H1 (cell line): Measurements from ENCODE around the gene GALNT1. TPM values are rescaled to one million over a fixed set of nuclear protein-coding genes. Genes with fewer than 3 reads are reported as not detected.

ENCODE experiments used
- CTCF ChIA-PET: fragments of 300-600 bp; sonication (Branson Sonifier 250); formaldehyde crosslinking; loops from one replicate; lab custom pipeline; 2021; ENCODE audit not compliant: partially characterized antibody; lab: Charles Lee
- POLR2A ChIA-PET: fragments of 300-600 bp; sonication (Branson Sonifier 250); formaldehyde crosslinking; loops from one replicate; lab custom pipeline; 2021; ENCODE audit warnings: inconsistent platforms; ENCODE audit not compliant: partially characterized antibody; lab: Charles Lee
- DNase-seq, 2 experiments: peaks; one replicate each; pipeline versions ENCODE4 v3.0.0 to v3.0.0-alpha.2; 2010 to 2022; ENCODE audit warnings: low spot score in 2 of 2, low read depth in 1 of 2, mixed read lengths in 1 of 2
- FAIRE-seq: peaks from 2 replicates; lab custom pipeline; 2011; peaks lifted over from hg19 to GRCh38; lab: Jason Lieb, UNC
- H2AFZ ChIP-seq: 2 replicates; pipeline ENCODE4 v1.8.1; 2012; ENCODE audit warnings: low read length, inconsistent platforms
- H2AK5ac ChIP-seq: 2 replicates; pipeline ENCODE4 v1.6.1; 2013; ENCODE audit warnings: low read depth, low read length
- H2BK120ac ChIP-seq: replicated peaks from 2 replicates; pipeline ENCODE3; 2013; ENCODE audit warnings: low read depth, low read length, inconsistent platforms
- H2BK12ac ChIP-seq: 2 replicates; pipeline ENCODE4 v1.6.1; 2013; ENCODE audit warnings: low read depth, low read length
- H2BK15ac ChIP-seq: 2 replicates; pipeline ENCODE4 v1.6.1; 2013; ENCODE audit warnings: low read length
- H2BK20ac ChIP-seq: 2 replicates; pipeline ENCODE4 v1.6.1; 2013; ENCODE audit warnings: low read length
- H2BK5ac ChIP-seq: 2 replicates; pipeline ENCODE4 v1.6.1; 2013; ENCODE audit warnings: low read depth, low read length
- H3K14ac ChIP-seq: 2 replicates; pipeline ENCODE4 v1.6.1; 2013; ENCODE audit warnings: inconsistent platforms; ENCODE audit not compliant: insufficient read length
- H3K18ac ChIP-seq: 2 replicates; pipeline ENCODE4 v1.6.1; 2013; ENCODE audit warnings: low read length; ENCODE audit errors: extremely low read depth
- H3K23ac ChIP-seq: 2 replicates; pipeline ENCODE4 v1.6.1; 2013; ENCODE audit warnings: inconsistent platforms; ENCODE audit not compliant: insufficient read length
- H3K23me2 ChIP-seq: 2 replicates; pipeline ENCODE4 v1.6.1; 2013; ENCODE audit warnings: low read depth, low read length
- H3K27ac ChIP-seq: 2 replicates; pipeline ENCODE4 v1.6.1; 2011; ENCODE audit warnings: low read depth, low read length, inconsistent platforms
- H3K27me3 ChIP-seq, 4 experiments: replicated peaks in 1 of 4; 1 replicate in 1 of 4; 2 replicates in 3 of 4; pipeline versions ENCODE4 v1.6.1 to v1.8.1; 2011 to 2013; ENCODE audit warnings: low read length in 3 of 4, mild to moderate bottlenecking in 3 of 4, inconsistent platforms in 2 of 4, mixed read lengths in 2 of 4, moderate library complexity in 1 of 4; ENCODE audit not compliant: control insufficient read depth in 3 of 4, insufficient read depth in 3 of 4; ENCODE audit errors: extremely low read depth in 1 of 4
- H3K36me3 ChIP-seq, 4 experiments: 2 replicates each; pipeline versions ENCODE4 v1.6.1 to v1.8.1; 2011 to 2013; ENCODE audit warnings: mild to moderate bottlenecking in 4 of 4, low read length in 3 of 4, moderate library complexity in 2 of 4, control low read depth in 1 of 4, inconsistent platforms in 1 of 4; ENCODE audit not compliant: insufficient read depth in 4 of 4, control insufficient read depth in 2 of 4
- H3K4ac ChIP-seq: replicated peaks from 2 replicates; pipeline ENCODE3; 2013; ENCODE audit warnings: low read length, low read depth, mixed read lengths, inconsistent platforms; ENCODE audit not compliant: insufficient read length
- H3K4me1 ChIP-seq, 4 experiments: replicated peaks in 1 of 4; 1 replicate in 1 of 4; 2 replicates in 3 of 4; pipeline versions ENCODE4 v1.6.1 to v1.8.1; 2011 to 2013; ENCODE audit warnings: low read length in 3 of 4, inconsistent platforms in 2 of 4, mixed read lengths in 1 of 4; ENCODE audit not compliant: insufficient read depth in 4 of 4, control insufficient read depth in 3 of 4
- H3K4me2 ChIP-seq, 2 experiments: 2 replicates each; pipeline versions ENCODE4 v1.6.1 to v1.8.1; 2011 to 2013; ENCODE audit warnings: low read depth in 2 of 2, low read length in 2 of 2, control low read depth in 1 of 2, inconsistent platforms in 1 of 2, mild to moderate bottlenecking in 1 of 2; ENCODE audit not compliant: insufficient read depth in 1 of 2
- H3K4me3 ChIP-seq, 4 experiments: fragments of 200-600, 300-600 bp in 1 of 4; sonication (generic), shearing (Covaris generic), sonication (Bioruptor Twin) in 1 of 4; 2 replicates each; pipeline versions ENCODE4 v1.5.1 to v1.8.1; 2011 to 2016; ENCODE audit warnings: low read length in 4 of 4, low read depth in 3 of 4, control low read depth in 2 of 4, inconsistent platforms in 2 of 4, mild to moderate bottlenecking in 2 of 4, mixed read lengths in 1 of 4, moderate library complexity in 1 of 4; ENCODE audit not compliant: insufficient read depth in 2 of 4; ENCODE audit errors: extremely low read depth in 1 of 4
- H3K56ac ChIP-seq: replicated peaks from 2 replicates; pipeline ENCODE3; 2013; ENCODE audit warnings: low read depth, mild to moderate bottlenecking, mixed read lengths, low read length, inconsistent platforms; ENCODE audit not compliant: insufficient read length
- H3K79me1 ChIP-seq: 2 replicates; pipeline ENCODE4 v1.6.1; 2013; ENCODE audit warnings: low read depth, low read length, control low read depth
- H3K79me2 ChIP-seq, 2 experiments: 2 replicates each; pipeline versions ENCODE4 v1.6.1 to v1.8.1; 2012 to 2013; ENCODE audit warnings: low read length in 2 of 2, mild to moderate bottlenecking in 2 of 2, inconsistent platforms in 1 of 2; ENCODE audit not compliant: insufficient read depth in 2 of 2, control insufficient read depth in 1 of 2
- H3K9ac ChIP-seq, 4 experiments: replicated peaks in 1 of 4; 1 replicate in 1 of 4; 2 replicates in 3 of 4; pipeline versions ENCODE4 v1.6.1 to v1.8.1; 2011 to 2013; ENCODE audit warnings: low read depth in 3 of 4, low read length in 3 of 4, control low read depth in 2 of 4, mild to moderate bottlenecking in 2 of 4, moderate library complexity in 2 of 4, inconsistent platforms in 1 of 4; ENCODE audit errors: extremely low read depth in 1 of 4
- H3K9me3 ChIP-seq, 2 experiments: 2 replicates each; pipeline versions ENCODE4 v1.6.1 to v1.8.1; 2012 to 2013; ENCODE audit warnings: mild to moderate bottlenecking in 2 of 2, moderate library complexity in 2 of 2, control low read depth in 1 of 2, inconsistent platforms in 1 of 2, low read depth in 1 of 2, low read length in 1 of 2, mixed read lengths in 1 of 2; ENCODE audit not compliant: insufficient read depth in 2 of 2
- H4K20me1 ChIP-seq, 2 experiments: replicated peaks in 1 of 2; 2 replicates each; pipeline versions ENCODE3 to v1.8.1; 2011 to 2013; ENCODE audit warnings: inconsistent platforms in 2 of 2, low read length in 2 of 2, mild to moderate bottlenecking in 1 of 2; ENCODE audit not compliant: insufficient read depth in 2 of 2, control insufficient read depth in 1 of 2
- H4K5ac ChIP-seq: 2 replicates; pipeline ENCODE4 v1.6.1; 2013; ENCODE audit warnings: low read length, low read depth, mixed read lengths, inconsistent platforms; ENCODE audit not compliant: insufficient read length
- H4K8ac ChIP-seq: 2 replicates; pipeline ENCODE4 v1.8.0; 2013; ENCODE audit warnings: mild to moderate bottlenecking, moderate library complexity, low read length, inconsistent platforms; ENCODE audit not compliant: insufficient read depth; ENCODE audit errors: extremely low read depth
- H4K91ac ChIP-seq: replicated peaks from 2 replicates; pipeline ENCODE3; 2013; ENCODE audit warnings: low read length, mixed read lengths, inconsistent platforms; ENCODE audit not compliant: insufficient read length
- EP300 ChIP-seq, 2 experiments: IDR thresholded peaks; 1 replicate in 1 of 2; 2 replicates in 1 of 2; pipeline ENCODE4 v1.6.1; 2011 to 2012; ENCODE audit warnings: low read depth in 2 of 2, low read length in 2 of 2, mild to moderate bottlenecking in 2 of 2, borderline replicate concordance in 1 of 2, inconsistent platforms in 1 of 2, moderate library complexity in 1 of 2
- FOSL1 ChIP-seq: IDR thresholded peaks from 2 replicates; pipeline ENCODE4 v1.6.1; 2011; ENCODE audit warnings: mild to moderate bottlenecking, low read depth, low read length, moderate library complexity; ENCODE audit not compliant: insufficient read depth
- MAFK ChIP-seq: IDR thresholded peaks from 2 replicates; pipeline ENCODE4 v1.6.1; 2012; ENCODE audit warnings: low read depth, mild to moderate bottlenecking, improper control_type of control experiment, low read length
- PHF8 ChIP-seq: fragments of 200-600 bp; sonication (generic); conservative IDR thresholded peaks from 2 replicates; pipeline ENCODE4 v1.7.1; 2012; ENCODE audit warnings: low read depth, mild to moderate bottlenecking, inconsistent platforms, low read length, moderate library complexity
- RNF2 ChIP-seq: fragments of 200-900, 300-1000 bp; sonication (generic); IDR thresholded peaks from 2 replicates; pipeline ENCODE4 v1.7.1; 2016; ENCODE audit warnings: borderline replicate concordance, low read depth, mild to moderate bottlenecking, antibody characterized with exemption, low read length; ENCODE audit not compliant: poor library complexity, severe bottlenecking; ENCODE audit errors: missing control alignments
- SAP30 ChIP-seq: fragments of 300-600 bp; sonication (generic); IDR thresholded peaks from 2 replicates; pipeline ENCODE4 v1.7.1; 2012; ENCODE audit warnings: low read length, moderate library complexity, mild to moderate bottlenecking, inconsistent platforms; ENCODE audit not compliant: insufficient read depth, insufficient replicate concordance
- SP1 ChIP-seq: IDR thresholded peaks from 2 replicates; pipeline ENCODE4 v1.6.1; 2011; ENCODE audit warnings: low read depth, low read length
- WGBS, 2 experiments: shearing (Covaris generic) in 1 of 2; methylation state at CpG; one replicate each; pipeline versions ENCODE4 v1.1.6 to v1.1.7; 2013 to 2015; ENCODE audit warnings: low lambda C conversion rate in 2 of 2, mixed read lengths in 2 of 2, inconsistent platforms in 1 of 2, low coverage in 1 of 2, missing lambda C conversion rate in 1 of 2; ENCODE audit not compliant: insufficient replicate concordance in 2 of 2, insufficient coverage in 1 of 2, insufficient read length in 1 of 2; ENCODE audit errors: extremely low coverage in 1 of 2, missing lambda C conversion rate in 1 of 2; 5-methylcytosine and 5-hydroxymethylcytosine counted together
- polyA plus RNA-seq, 7 experiments: library from polyadenylated mRNA; depleted of rRNA in 3 of 7; stranded (reverse) in 5 of 7; unstranded in 2 of 7; fragments of >200 nt in 5 of 7; fragments of 200-250 nt in 2 of 7; gene quantifications; 1 replicate in 5 of 7; 2 replicates in 1 of 7; 4 replicates in 1 of 7; pipeline versions ENCODE4 v1.2.1 to v1.2.3, GENCODE V29; 2011 to 2013; ENCODE audit warnings: missing spikeins in 2 of 7, mixed read lengths in 2 of 7
- total RNA-seq: library from RNA; stranded (reverse); fragmentation: NEBNext Ultra II Directional; extraction: Animal tissue kit (Norgen Biotek cat#: 25700); gene quantifications from 2 replicates; pipeline ENCODE4 v1.2.1, GENCODE V29; 2021

The GALNT1 gene
- total and polyA plus RNA-seq, 2 of the 8 experiments (the other 6 are each of a cell fraction or from before 2014, with no cell fraction given) = 22.4 to 101 TPM

GRCh38 chr18:35597758-35598157 is 16.2 kb downstream of the GALNT1 start:
- Histone ChIP-seq H2BK12ac (no peak overlapping the region), H2AK5ac (no peak overlapping the region), H2BK120ac (no peak overlapping the region), H3K36me3 (no peaks in the 10 kb centered on the region), H2BK15ac (no peak overlapping the region), H4K20me1 (peaks cover 0 to 3% of the 10 kb centered on the region in 2 experiments), H3K23me2 (no peaks in the 10 kb centered on the region; the same call in 1 of the 2 replicates), H3K4me1 (no peaks in the 10 kb centered on the region; a peak in 1 of 7 replicates), H3K79me2 (peaks cover 6 to 93% of the 10 kb centered on the region in 2 experiments), H3K9me3 (no peaks in the 10 kb centered on the region), H4K91ac (no peak overlapping the region), H2BK20ac (no peak overlapping the region), H4K5ac (no peak overlapping the region), H3K14ac (no peak overlapping the region), H3K79me1 (peaks cover 5% of the 10 kb centered on the region), H3K23ac (no peak overlapping the region), H2AFZ (no peak overlapping the region), H3K56ac (no peak overlapping the region), H3K9ac (no peak overlapping the region), H3K4me2 (no peak overlapping the region), H2BK5ac (no peak overlapping the region), H4K8ac (no peak overlapping the region), H3K27me3 (no peaks in the 10 kb centered on the region), H3K4me3 (no peak overlapping the region), H3K18ac (no peak overlapping the region), H3K4ac (no peak overlapping the region), H3K27ac (no peak overlapping the region)
- WGBS, 2 experiments = 89% methylated on average over 4 of the region's 4 CpGs; no CpG with 5 or more reads in 1 of the 2 experiments
- ChIA-PET CTCF (no interaction called here), POLR2A (no interaction called here)
- DNase-seq = no peak
- no peak for FAIRE-seq
- TF ChIP-seq RNF2 (no peak), PHF8 (no peak), SP1 (no peak), MAFK (no peak), EP300 (IDR thresholded peaks at IDR 0.05; ENCODE audit: borderline replicate concordance in 1 of 2, low read depth in 2 of 2, low read length in 2 of 2) (no peak), FOSL1 (no peak), SAP30 (no peak)
